GM19452 (cell line): ENCODE results near the gene DOCK7.

ENCODE experiments used
- ATAC-seq: cut with Tn5 transposase; IDR thresholded peaks from one replicate; pipeline ENCODE4 v1.9.1; 2021; ENCODE audit not compliant: unreplicated experiment

Gene DOCK7

GRCh38 chr1:62423580-62424242, 264.5 kb downstream of the DOCK7 start:
- ATAC-seq: no peak

- no peak for ATAC-seq
Observed at GRCh38 chr1:62420214-62420613, 268.0 kb downstream of the DOCK7 start.

- no peak for ATAC-seq
Observed at GRCh38 chr1:62417351-62417999, 270.7 kb downstream of the DOCK7 start.

GRCh38 chr1:62415687-62416086, 272.5 kb downstream of the DOCK7 start:
- no peak for ATAC-seq

- no peak for ATAC-seq
Observed at GRCh38 chr1:62407398-62408009, 280.7 kb downstream of the DOCK7 start.

- no peak for ATAC-seq
Observed at GRCh38 chr1:62406576-62406975, 281.6 kb downstream of the DOCK7 start.

- ATAC-seq: no peak
Observed at GRCh38 chr1:62405247-62405646, 282.9 kb downstream of the DOCK7 start.
